HG03575 (cell line): ENCODE data around the gene SELENOS.

Experiments
- ATAC-seq: cut with Tn5 transposase; IDR thresholded peaks from one replicate; pipeline ENCODE4 v1.9.1; 2021; ENCODE audit not compliant: unreplicated experiment, insufficient number of reproducible peaks, low FRiP score; ENCODE audit errors: extremely low read depth

Gene SELENOS

GRCh38 chr15:101255615-101256241 lies 21.6 kb downstream of the SELENOS start:
- ATAC-seq, result no peak

DNA sequence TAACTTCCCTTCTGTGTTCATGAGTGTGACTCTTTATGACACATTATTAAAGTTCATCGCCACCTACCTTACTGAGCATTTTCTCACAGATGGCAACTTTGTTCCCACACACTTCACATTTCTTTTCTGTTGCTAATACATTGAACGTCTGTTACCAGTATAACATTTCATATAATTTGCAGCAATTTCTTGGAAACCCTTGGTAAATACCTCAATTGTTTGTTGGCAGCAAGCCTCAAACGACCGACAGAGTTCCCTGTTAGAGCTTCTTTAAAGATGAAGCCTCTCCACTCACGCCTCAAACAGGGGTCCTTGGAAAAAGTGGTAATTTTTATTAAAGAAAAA lies 22.3 kb downstream of the SELENOS start:
- no peak for ATAC-seq

- no peak for ATAC-seq
Observed at GRCh38 chr15:101254157-101255050, 22.9 kb downstream of the SELENOS start.

- ATAC-seq, result no peak
Observed at GRCh38 chr15:101252836-101253235, 24.4 kb downstream of the SELENOS start.

DNA sequence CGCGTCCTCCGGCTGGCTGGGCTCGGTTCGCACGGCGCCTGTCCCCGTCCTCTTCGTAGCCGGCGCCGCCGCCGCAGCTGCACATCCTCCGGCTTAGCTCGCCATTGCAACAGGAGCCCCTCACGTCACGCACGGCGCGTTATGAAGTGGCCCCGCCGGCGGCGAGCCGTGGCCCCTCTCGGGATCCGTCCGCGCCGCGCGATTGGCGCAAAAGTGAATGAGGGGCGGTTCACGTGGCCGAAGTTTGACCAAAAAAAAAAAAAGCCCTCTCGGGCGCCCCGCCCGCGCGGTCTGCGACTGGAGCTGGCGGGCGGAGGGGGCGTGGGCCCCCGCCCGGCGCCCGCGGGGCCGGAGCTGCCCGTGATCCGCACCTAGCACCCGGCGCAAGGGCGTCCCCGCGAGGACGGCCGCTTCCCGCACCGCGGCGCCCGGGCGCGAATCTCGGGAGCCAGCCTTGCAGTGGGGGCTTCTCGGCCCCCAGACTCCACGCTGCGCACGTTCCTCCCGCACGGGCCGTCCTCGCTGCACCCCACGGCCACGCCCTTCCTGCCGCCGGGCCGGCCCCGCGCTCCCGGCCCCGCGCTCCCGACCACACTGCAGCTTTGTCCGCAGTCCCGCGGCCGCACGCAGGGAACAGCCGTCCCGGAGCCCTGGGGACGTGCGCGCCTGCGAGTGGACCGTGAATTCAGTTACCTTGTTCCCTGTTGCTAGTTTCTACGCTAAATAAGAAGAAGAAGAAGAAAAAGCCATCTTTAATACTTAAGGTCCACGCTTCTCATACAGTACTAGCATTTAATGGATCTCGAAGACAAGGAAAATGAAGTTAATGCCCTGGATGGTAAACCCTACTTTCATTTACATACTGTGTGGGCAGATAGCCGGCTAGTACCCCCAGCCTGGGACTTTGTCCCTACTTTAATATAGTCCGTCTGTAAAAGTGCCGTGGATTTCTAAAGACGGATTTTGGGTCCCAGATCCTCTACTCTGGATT lies 25.2 kb downstream of the SELENOS start, which contains the start of gene CHSY1:
TSS of gene CHSY1 (minus strand) at position 219 of the 991 bp plus-strand sequence. CDS start 592 bp downstream, outside the sequence.
- no peak for ATAC-seq

- no peak for ATAC-seq
Observed at GRCh38 chr15:101250873-101251829, 26.1 kb downstream of the SELENOS start.

- no peak for ATAC-seq
Observed at GRCh38 chr15:101250341-101250831, 26.9 kb downstream of the SELENOS start.

GRCh38 chr15:101248274-101248673 lies 29.0 kb downstream of the SELENOS start:
- ATAC-seq, result no peak

DNA sequence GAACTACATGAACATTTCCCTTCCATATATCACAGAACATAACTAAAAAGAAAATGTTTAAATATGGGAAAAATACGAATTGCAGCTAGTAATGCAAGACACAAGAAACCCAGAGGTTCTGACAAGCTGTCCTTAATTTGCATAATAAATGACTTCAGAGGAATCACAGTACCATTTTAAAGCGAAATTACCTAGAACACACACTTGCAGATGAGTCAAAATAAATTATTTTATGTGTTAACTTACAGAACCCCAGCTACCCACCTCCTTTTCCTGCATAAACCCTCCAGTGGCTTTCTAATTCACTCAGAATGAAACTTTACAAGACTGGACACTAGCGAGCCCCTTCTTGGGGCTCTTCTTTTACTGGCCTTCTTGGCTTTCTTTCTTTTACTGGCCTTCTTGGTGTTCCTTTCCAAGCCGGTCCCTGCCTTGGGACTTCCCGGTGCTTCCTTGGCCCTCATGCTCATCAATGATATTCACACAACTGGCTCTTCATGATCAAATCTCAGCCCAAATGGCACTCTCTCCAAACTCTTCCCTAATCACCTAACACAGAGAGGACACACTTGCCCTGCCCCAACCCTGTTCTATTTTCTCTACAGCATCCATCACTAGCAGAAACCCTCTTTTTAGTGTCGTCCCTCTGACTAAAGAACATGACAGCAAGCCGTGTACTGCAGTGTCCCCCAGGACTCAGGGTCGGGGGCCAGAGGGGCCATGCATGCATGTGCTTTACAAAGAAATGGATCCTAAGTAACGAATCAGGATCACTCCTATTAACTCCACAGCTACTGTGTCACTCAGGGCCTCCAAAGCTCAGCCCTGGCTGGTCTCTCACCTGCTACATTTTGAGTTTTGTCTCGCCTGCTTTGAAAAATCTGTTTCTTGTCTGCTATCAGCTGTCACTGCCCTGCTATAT lies 30.2 kb downstream of the SELENOS start:
- no peak for ATAC-seq

DNA sequence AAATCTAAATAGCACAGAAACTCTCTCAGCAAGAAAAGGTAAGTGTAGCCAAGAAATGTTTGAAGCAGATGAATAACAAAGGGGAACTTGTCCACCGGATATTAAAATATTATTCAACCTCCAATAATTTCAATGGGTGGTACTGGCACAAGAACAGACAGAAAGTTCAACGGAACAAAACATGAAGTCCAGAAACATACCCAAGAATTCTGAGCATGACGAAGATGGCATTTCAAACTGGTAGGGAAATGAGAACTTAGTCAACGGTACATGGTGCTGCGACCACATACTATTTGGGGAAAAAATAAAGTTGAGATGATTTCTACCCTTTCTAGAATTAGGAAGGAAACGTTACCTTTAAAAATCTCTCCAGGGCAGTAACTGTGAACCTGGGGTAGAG lies 30.9 kb downstream of the SELENOS start:
- no peak for ATAC-seq

DNA sequence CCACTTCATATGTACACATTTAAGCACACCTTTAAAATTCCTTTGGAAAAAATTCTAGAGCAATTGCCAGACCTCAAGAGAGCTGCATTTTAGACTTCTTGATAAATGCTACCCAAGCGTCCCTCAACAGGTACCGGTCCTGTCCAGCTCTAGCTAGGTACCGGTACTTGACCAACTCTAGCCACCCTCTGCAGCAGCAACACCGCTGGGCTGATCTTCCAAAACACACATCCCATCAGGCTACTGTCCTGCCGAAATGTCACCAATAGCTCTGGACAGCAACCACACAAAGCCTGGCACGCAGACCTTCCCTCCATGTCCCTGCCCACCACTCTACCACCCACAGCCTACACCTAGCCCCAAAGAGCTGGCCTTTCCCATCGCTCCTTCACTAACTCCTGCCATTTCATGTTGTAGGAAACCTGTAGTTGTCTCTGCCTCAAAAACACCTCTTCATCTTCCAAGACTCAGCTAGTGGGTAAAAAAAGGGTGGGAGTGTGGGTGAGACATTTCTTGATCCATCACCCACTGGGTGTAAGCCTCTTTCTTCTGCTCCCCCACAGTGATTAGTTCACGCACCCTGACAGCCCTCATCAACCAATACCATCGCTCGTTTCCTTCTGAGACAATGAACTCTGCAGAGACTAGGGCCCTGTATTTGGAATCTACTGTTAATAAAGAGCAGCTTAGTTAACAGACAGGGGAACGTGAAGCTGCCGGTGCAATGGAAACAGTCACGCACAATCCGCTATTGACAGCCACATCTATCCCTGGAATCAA lies 32.2 kb downstream of the SELENOS start:
- no peak for ATAC-seq

- ATAC-seq, result no peak
Observed at GRCh38 chr15:101244036-101244781, 33.1 kb downstream of the SELENOS start.

DNA sequence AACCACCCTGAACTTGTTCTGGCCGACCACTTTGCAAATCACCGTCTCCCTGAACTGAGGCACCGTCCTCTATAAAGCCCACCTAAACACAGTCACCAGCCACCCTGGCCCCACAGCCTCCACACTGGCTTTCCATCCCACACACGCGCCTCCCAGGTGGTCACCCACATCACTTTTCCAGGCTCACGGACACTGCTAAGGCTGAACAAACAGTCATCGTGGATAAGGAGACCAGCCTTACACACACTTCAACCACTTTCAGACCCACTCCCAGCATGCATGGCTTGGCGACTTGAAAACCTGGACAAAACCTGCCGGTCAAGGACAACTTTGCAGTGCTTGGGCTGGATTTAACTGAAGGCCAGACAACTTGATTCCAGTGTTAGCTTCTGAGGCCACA lies 33.9 kb downstream of the SELENOS start:
- no peak for ATAC-seq

- no peak for ATAC-seq
Observed at GRCh38 chr15:101242999-101243336, 34.3 kb downstream of the SELENOS start.

DNA sequence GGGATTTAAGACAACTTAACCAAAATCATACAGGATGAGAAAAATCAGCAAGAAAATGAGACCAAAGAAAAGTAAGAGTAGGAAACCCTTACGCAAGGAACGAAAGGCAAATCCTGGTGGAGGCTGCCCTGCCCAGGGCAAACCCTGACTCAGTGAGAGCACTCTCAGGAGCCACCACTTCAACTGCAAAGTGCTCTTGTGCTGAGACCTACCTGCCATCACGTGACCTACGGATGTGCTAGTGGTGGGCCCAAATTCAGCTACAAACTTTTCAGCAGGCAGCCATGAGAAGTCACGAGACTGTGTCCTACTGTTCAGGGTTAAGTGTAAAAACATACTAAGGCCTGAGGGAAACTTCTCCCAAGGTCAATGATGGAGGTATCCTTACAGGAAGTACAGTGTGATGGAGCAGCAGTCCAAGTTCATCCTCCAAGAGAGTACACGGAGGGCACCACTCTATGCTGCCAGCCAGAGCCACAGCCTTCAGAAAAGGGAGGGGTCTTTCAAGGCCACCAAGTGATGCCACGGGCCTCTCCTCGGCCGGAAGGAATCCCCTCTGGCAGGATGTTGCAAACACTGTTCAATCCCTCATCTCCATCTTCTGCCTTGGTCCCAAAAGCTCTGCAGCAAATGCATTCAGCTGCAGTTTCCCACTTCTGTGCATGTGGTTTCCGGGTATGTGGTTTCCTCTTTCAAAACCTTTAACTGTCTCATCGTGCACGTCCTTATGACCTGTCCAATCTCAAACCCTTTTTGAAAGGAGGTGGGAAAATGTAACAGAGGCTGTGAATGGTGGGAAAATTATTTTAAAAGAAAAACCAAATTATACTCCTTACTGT lies 34.9 kb downstream of the SELENOS start:
- ATAC-seq, result no peak
